ENCODE results near the gene MYOF. TPM values are rescaled to one million over a fixed set of nuclear protein-coding genes. Genes with fewer than 3 reads are reported as not detected.

Gene MYOF
- total and polyA plus RNA-seq, 9 of the 15 experiments (the other 6 are each of a cell fraction or from before 2014, with no cell fraction given), result 0.06 to 0.27 TPM; not detected in 7

DNA sequence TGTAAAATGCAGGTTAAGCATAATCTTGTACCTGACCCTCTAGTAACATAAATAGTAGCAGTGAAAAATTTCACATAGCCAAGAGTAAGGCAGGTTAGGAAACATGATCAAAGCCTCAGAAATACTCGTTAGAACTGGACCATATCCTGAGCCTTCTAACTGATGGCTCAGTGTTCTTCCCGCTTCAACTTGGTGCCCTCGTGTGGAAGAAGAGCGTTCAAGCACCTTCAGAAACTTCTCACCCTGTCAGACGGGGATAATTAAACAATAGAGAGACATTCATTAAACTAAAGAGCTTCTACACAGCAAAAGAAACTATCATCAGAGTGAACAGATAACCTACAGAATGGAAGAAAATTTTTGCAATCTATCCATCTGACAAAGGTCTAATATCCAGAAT lies 124.5 kb downstream of the MYOF start (continued):
- TF ChIP-seq, protein P1, sequence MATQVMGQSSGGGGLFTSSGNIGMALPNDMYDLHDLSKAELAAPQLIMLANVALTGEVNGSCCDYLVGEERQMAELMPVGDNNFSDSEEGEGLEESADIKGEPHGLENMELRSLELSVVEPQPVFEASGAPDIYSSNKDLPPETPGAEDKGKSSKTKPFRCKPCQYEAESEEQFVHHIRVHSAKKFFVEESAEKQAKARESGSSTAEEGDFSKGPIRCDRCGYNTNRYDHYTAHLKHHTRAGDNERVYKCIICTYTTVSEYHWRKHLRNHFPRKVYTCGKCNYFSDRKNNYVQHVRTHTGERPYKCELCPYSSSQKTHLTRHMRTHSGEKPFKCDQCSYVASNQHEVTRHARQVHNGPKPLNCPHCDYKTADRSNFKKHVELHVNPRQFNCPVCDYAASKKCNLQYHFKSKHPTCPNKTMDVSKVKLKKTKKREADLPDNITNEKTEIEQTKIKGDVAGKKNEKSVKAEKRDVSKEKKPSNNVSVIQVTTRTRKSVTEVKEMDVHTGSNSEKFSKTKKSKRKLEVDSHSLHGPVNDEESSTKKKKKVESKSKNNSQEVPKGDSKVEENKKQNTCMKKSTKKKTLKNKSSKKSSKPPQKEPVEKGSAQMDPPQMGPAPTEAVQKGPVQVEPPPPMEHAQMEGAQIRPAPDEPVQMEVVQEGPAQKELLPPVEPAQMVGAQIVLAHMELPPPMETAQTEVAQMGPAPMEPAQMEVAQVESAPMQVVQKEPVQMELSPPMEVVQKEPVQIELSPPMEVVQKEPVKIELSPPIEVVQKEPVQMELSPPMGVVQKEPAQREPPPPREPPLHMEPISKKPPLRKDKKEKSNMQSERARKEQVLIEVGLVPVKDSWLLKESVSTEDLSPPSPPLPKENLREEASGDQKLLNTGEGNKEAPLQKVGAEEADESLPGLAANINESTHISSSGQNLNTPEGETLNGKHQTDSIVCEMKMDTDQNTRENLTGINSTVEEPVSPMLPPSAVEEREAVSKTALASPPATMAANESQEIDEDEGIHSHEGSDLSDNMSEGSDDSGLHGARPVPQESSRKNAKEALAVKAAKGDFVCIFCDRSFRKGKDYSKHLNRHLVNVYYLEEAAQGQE (IDR thresholded peaks at IDR 0.05; ENCODE audit: borderline replicate concordance), result peak; percentile 44; the same call in 1 of the 2 replicates
- TF ChIP-seq, protein P1 (CRISPR knock-in tag; IDR thresholded peaks at IDR 0.05; ENCODE audit: low read depth), result no peak
- TF ChIP-seq SMC3 (conservative IDR thresholded peaks at IDR 0.05; ENCODE audit: insufficient read depth, low read depth, low read length) (0 out of 2 replicates have a peak, but pooled peaks have one; percentile 37), RAD21 (CRISPR knock-in tag; conservative IDR thresholded peaks at IDR 0.05 in 1 of 2, IDR thresholded peaks at IDR 0.05 in 1 of 2) (peak; percentile 39 to 65), DNMT1 (IDR thresholded peaks at IDR 0.05) (no peak), YY1 (IDR thresholded peaks at IDR 0.05; ENCODE audit: borderline replicate concordance in 1 of 3, control insufficient read depth in 1 of 3, extremely low read depth in 1 of 3, insufficient read depth in 3 of 3, insufficient read length in 1 of 3, insufficient replicate concordance in 2 of 3, low read depth in 1 of 3, low read length in 2 of 3) (no peak), MAFK (IDR thresholded peaks at IDR 0.05; ENCODE audit: low read length) (no peak), FIP1L1 (IDR thresholded peaks at IDR 0.05; ENCODE audit: low read depth, low read length, poor library complexity, severe bottlenecking) (no peak), PTTG1 (tag; IDR thresholded peaks at IDR 0.05; ENCODE audit: low read depth) (no peak), TCFL5 (CRISPR knock-in tag; conservative IDR thresholded peaks at IDR 0.05) (no peak), FOXJ3 (CRISPR knock-in tag; IDR thresholded peaks at IDR 0.05) (no peak)

All from K562 (cell line).